Stimulated activated naive CD4-positive, alpha-beta T cell treated with Interleukin-2 at 50 U/mL for 16 hours (primary cell): ENCODE data around the gene PARD3B.

Experiments
- DNase-seq: peaks from one replicate; lab custom pipeline; 2025; lab: John Stamatoyannopoulos, UW

Gene PARD3B

DNA sequence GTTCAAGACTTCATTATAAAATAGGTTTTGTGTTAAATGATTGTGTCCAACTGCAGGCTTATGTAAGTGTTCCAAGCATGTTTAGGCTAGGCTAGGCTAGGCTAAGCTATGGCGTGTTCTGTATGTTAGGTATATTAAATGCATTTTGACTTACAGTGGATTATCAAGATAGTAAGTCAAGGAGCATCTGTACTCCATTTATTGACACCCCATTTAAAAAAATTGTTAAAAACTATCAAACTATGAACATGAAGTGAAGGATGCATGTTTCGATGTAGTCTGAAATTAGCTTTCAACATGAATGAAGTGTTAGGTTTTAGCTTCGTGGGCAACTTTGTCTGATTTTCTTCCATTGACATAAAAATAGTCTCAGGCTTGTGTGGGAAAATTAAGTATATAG is 290.5 kb downstream of the PARD3B start:
- no peak for DNase-seq

DNA sequence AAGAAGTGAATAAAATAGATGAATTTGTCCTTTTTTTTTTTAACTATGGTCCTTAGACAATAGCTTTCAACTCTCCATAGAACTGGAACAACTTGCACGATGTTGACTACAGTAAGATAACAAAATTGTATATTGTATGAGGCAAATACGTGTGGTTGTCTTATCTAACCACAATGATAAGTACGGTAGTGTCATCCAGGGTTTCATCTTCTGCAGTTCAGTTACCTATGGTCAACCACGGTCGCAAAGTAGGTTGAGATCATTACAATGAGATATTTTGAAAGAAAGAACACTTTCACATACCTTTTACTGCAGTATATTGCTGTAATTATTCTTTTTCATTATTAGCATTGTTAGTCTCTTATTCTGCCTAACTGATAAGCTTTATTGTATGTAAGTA is 295.2 kb downstream of the PARD3B start:
- no peak for DNase-seq

- no peak for DNase-seq
Observed at GRCh38 chr2:204842068-204842467, 296.8 kb downstream of the PARD3B start.

DNA sequence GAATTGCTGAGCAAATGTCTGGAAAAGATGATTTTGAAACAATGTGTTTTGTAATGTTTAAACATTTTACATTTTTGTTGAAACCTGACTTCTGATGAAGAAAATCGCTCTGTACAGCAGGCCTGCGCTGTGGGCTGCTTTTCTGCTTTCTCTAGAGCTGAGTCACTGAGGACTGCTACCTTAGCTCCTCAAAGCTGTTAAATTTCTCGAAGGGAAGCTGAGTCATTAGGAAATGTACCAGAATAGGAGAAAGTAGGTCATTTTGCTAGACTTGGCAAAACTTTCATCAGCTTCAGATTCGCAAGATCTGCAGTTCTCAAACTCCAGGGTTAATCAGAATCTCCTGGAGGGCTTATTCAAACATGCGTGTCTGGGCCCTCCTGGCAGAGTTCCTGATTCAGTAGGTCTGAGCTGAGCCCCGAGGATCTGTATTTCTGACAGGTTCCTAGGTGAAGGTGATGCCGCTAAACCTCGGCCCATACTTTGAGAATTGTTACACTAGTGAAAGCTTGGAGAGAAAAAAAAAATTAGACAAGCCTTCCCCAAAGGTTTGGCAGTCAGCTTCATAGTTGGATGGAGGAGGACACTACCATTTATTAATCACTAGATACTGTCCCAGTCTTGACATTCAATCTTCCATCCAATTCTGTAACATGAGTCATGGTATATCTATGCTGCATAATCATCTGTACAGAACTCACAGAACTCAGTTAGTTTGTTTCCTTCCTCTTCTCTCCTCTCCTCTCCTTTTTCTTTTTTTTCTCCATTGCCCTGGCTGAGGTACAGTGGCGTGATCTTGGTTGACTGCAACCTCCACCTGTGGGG is 297.6 kb downstream of the PARD3B start:
- peak; percentile 26 for DNase-seq

DNA sequence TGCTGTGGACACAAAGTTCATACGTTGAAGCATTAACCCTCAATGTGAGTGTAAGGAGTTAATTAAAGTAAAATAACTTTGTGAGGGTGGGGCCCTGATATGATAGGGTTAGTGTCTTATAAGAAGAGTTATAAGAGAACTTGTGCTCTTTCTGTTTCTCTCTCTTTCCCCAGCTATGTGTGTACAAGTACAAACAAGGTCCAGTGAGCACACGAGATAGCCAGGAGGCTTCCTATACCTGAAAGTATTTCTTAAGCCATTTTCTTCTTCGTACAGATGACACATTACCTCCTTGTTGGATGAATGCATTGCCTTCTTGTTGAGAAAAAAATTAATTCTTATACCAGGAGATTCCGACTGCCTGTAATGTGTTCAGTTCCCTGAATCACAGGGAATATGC is 301.2 kb downstream of the PARD3B start:
- DNase-seq, result no peak

GRCh38 chr2:204849892-204850291 is 304.6 kb downstream of the PARD3B start:
- no peak for DNase-seq

GRCh38 chr2:204850581-204850980 is 305.3 kb downstream of the PARD3B start:
- no peak for DNase-seq

DNA sequence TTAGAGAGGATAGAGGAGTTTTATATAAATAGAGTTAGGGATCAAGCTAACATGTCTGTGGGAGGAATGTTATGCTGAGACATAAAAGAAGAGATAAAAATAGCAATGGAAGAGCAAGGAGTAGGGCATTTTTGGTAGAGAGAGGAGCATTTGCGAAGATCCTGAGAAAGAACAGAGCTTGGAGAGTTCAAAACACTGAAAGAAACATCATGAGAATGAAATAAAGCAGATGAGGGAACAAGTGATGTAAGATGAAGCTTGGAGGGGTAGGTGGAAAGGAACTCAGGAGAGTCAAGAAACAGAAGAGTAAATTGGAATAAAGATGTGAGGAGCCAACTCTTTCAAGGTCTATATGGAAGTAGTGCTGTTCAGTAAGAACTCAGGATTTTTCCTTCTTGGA is 308.6 kb downstream of the PARD3B start:
- no peak for DNase-seq

GRCh38 chr2:204860274-204860673 is 315.0 kb downstream of the PARD3B start:
- no peak for DNase-seq

DNA sequence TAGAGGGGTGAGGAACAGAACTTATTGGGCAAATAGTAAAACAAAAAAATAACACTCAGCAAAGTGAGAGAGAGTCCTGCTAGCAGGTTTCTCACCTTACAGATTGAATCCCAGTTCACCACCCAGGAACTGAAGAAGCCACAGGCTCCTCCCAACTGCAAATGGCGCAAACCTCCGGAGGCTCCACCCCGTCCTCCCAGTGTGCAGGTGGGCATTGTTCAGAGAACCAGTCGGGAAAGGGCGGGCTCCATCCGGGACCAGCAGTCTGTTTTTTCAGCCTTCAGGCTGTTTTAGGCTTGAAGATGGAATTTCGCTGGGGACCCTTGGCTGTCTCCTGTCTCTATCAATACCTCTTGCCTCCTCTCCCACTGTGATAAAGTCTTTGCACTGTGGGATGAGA is 317.5 kb downstream of the PARD3B start:
- no peak for DNase-seq

- no peak for DNase-seq
Observed at GRCh38 chr2:204863336-204863735, 318.1 kb downstream of the PARD3B start.

DNA sequence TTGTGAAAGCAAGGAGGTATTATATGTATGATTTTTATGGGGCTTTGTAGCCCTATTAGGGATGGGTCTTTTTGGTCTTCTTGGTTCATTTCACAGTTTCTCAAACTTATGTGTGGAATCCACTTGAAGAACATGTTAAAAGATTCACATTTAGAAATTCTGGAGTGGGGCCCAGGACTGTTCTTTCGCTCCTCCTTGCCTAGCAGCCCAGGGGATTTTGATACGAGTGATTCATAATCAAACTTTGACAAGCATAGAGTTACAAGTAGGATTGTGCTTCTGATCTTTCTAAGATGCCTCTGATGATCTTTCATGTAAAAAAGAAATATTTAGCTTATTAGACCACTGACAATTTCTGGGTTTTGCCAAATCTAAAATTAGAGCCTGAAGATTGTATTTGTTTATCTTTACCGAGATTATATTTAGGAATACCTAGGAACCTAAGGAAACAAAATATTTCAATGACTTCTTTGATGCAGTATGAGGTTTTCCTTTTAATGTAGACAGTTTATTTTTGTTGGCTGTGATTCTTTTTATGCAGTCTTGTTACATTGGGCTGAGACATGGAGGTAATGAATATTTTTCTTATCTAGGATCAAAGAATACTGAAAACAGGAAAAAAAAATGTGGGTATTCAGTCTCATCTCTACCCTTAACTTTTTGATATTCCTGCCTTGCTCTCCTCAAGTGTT is 324.0 kb downstream of the PARD3B start:
- no peak for DNase-seq

- DNase-seq, result no peak
Observed at GRCh38 chr2:204870053-204870452, 324.8 kb downstream of the PARD3B start.

GRCh38 chr2:204871231-204871953 is 326.1 kb downstream of the PARD3B start:
- no peak for DNase-seq

- no peak for DNase-seq
Observed at GRCh38 chr2:204876311-204876710, 331.0 kb downstream of the PARD3B start.

- no peak for DNase-seq
Observed at GRCh38 chr2:204877691-204878090, 332.4 kb downstream of the PARD3B start.

DNA sequence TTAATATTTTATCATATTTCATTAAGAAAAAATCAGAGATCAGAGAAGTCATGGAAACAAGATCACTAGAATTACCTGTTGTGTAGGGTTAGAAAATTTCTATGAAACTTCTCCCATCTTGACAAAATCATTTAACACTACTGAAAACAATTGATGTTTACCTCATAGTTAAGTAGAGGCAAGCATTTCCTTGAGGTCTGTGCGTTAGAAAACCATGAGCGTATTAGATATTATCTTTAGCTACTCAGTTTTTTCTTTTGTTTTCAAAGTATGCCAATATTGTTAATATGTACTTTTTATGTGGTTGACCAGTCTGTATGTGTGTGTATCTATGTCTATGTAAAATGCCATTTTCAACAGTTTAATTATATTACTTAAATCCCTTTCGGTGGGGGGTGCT is 335.7 kb downstream of the PARD3B start:
- no peak for DNase-seq

DNA sequence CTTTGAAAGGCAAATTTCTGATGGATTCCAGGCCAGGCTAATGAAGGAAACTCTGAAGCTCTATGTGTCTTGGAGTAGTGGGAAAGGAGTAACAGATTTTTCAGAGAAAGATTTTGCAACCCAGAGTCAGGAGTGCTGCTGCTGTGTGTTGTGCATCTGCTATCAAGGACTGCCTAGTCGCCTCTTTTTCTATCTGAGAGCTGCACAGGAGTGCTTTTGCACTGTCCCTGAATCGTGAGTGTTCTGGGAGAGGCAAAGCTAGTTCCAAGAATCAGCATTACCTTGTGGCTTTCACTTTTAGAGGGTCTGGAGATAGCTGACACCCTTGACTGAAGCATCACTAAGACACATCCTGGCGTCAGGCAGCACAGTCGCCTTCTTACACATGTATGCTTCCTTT is 336.4 kb downstream of the PARD3B start:
- no peak for DNase-seq

DNA sequence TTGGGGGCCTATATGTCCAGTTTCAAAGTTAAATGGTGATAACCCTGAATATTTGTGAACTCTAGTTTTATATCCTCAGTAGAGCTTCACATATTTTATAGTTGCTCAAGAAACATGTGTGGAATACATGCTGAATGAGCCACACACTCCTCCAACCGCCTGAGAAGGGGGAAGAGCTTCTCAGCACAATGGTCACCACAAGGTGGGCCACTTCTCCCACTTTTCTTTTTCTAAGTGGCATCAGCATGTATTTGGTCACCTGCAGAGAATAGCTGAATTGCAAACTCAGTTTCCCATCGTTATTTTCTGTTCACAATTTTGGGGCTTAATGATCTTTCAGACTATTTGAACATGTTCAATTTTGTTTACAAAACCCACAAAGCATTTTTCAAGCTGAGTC is 340.5 kb downstream of the PARD3B start:
- DNase-seq, result no peak

- no peak for DNase-seq
Observed at GRCh38 chr2:204886713-204887112, 341.4 kb downstream of the PARD3B start.

DNA sequence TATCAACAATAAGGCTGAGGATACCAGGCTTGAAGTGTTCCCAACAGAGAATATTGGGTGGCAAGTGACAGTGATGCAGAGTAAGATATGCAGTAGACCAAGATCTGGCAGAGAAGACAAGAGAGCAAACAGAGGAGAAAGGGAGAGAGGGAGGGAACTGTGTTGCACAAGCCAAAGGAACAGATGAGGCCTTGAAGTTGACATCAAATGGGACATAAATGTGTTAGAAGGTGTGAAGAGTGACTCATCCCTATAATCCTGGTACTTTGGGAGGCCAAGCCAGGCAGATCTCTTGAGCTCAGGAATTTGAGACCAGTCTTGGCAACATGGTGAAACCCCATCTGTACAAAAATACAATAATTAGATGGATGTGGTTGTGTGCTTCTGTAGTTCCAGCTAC is 342.9 kb downstream of the PARD3B start:
- no peak for DNase-seq

GRCh38 chr2:204890680-204891079 is 345.4 kb downstream of the PARD3B start:
- DNase-seq, result no peak

DNA sequence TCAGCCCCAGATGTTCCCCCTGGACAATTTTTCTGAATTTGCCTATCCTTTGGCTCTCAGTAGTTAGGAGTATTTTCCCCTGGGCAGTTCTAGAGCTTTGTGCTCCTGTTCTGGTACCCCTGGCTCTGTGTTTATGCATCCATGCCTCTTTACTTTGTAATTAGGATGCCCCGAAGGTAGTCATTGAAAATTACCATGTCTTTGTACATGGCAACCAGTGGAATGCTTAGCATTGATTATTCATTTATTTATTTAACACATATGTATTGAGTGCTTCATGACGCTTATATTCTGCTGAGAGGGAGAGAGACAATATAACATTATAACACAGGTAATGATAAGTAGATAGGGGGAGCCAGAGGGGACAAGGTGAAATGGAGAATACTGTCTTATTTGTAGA is 346.5 kb downstream of the PARD3B start:
- DNase-seq, result no peak
